Upper lobe of left lung (tissue), 6 donors: Measurements from ENCODE around the gene BICRAL. TPM values are rescaled to one million over a fixed set of nuclear protein-coding genes. Genes with fewer than 3 reads are reported as not detected.
A peak's percentile ranks its signal among the peaks of the same experiment; 100 is the strongest.

Experiments used
- ATAC-seq, 2 donors: fragments of 200-7000 bp; cut with Tn5 transposase; one replicate each; pipeline ENCODE4 v1.9.1; 2022; ENCODE audit warnings: mild to moderate bottlenecking in 2 of 2, moderate library complexity in 2 of 2; ENCODE audit not compliant: low FRiP score in 2 of 2
- DNase-seq, 2 donors: peaks; one replicate each; pipeline ENCODE4 v3.0.0-alpha.2; 2019 to 2020
- H3K27ac ChIP-seq, 4 donors: fragments of 200-600 bp; sonication (generic); one replicate each; pipeline ENCODE4 v1.5.1; 2016 to 2019
- H3K27me3 ChIP-seq, 4 donors: fragments of 200-600 bp; sonication (generic); one replicate each; pipeline ENCODE4 v1.5.1; 2017 to 2019
- H3K36me3 ChIP-seq, 4 donors: fragments of 200-600 bp; sonication (generic); one replicate each; pipeline ENCODE4 v1.5.1; 2016 to 2019
- H3K4me1 ChIP-seq, 4 donors: fragments of 200-600 bp; sonication (generic); one replicate each; pipeline ENCODE4 v1.5.1; 2018 to 2019
- H3K4me3 ChIP-seq, 4 donors: fragments of 200-600 bp; sonication (generic); one replicate each; pipeline ENCODE4 v1.5.1; 2017 to 2019; ENCODE audit warnings: mild to moderate bottlenecking in 2 of 4, moderate library complexity in 1 of 4
- H3K9me3 ChIP-seq, 4 donors: fragments of 200-600 bp; sonication (generic); one replicate each; pipeline ENCODE4 v1.5.1; 2018 to 2019
- CTCF ChIP-seq, 6 experiments: fragments of 450-650 bp in 4 of 6; fragments of 200-600 bp in 2 of 6; sonication (generic) in 2 of 6; IDR thresholded peaks; one replicate each; pipeline ENCODE4 v1.5.1; 2016 to 2019; ENCODE audit warnings: antibody characterized with exemption in 6 of 6
- EP300 ChIP-seq, 4 donors: sonication (generic); formaldehyde crosslinking; IDR thresholded peaks; one replicate each; pipeline ENCODE4 v1.5.1; 2017; ENCODE audit warnings: antibody characterized with exemption in 4 of 4, control low read depth in 2 of 4
- POLR2A ChIP-seq, 4 donors: fragments of 450-650 bp; IDR thresholded peaks; one replicate each; pipeline ENCODE4 v1.5.1; 2016 to 2017; ENCODE audit warnings: antibody characterized with exemption in 4 of 4, mild to moderate bottlenecking in 2 of 4
- POLR2AphosphoS5 ChIP-seq, 2 donors: sonication (generic); formaldehyde crosslinking; IDR thresholded peaks; one replicate each; pipeline ENCODE4 v1.5.1; 2017; ENCODE audit warnings: antibody characterized with exemption in 2 of 2
- WGBS, 2 donors: methylation state at CpG; one replicate each; pipeline ENCODE4 v1.1.5; 2017 to 2018; 5-methylcytosine and 5-hydroxymethylcytosine counted together
- total RNA-seq, 6 donors: library from RNA; depleted of rRNA in 4 of 6; stranded (reverse); fragments of >200 nt in 4 of 6; gene quantifications; one replicate each; pipeline versions ENCODE4 v1.1.0 to v1.2.1, GENCODE V29; 2016 to 2021
- donor health status: DM: no; HTN: no; CAD: no; lungs with moderate emphysema.
- donor health status: DM: no; HTN: yes; CAD: no; lungs with severe emphysema.

Gene BICRAL
- total RNA-seq, 6 donors from 2014 or later, result 11.1 to 23.8 (median 14.9) TPM

GRCh38 chr6:42818416-42818815 lies 36.6 kb downstream of the BICRAL start:
- H3K4me3 ChIP-seq, result no peak overlapping the region
- no peaks in the 10 kb centered on the region for H3K27me3 ChIP-seq
- no peak for TF ChIP-seq POLR2AphosphoS5 (IDR thresholded peaks at IDR 0.05)
- TF ChIP-seq POLR2A (IDR thresholded peaks at IDR 0.05), result no peak
- TF ChIP-seq EP300 (IDR thresholded peaks at IDR 0.05), result no peak
- DNase-seq, result no peak
- H3K9me3 ChIP-seq, result no peaks in the 10 kb centered on the region
- peaks cover 14 to 22% (median 19%) of the 10 kb centered on the region in 4 donors for H3K4me1 ChIP-seq
- peaks cover 7 to 14% (median 11%) of the 10 kb centered on the region in 4 donors for H3K36me3 ChIP-seq
- whole genome bisulfite sequencing, 2 donors, result 89 to 96% methylated on average over 2 of the region's 2 CpGs
- ATAC-seq, result no peak
- H3K27ac ChIP-seq, result no peak overlapping the region

- Histone ChIP-seq H3K27ac (peak overlapping the region in 1 of 4 donors; percentile 42), H3K4me3 (no peak overlapping the region), H3K36me3 (peaks cover 7 to 19% (median 15%) of the 10 kb centered on the region in 4 donors), H3K4me1 (peaks cover 14 to 22% (median 19%) of the 10 kb centered on the region in 4 donors), H3K9me3 (no peaks in the 10 kb centered on the region), H3K27me3 (no peaks in the 10 kb centered on the region)
- 79 to 82% methylated on average over 3 of the region's 3 CpGs for WGBS, 2 donors
- TF ChIP-seq POLR2AphosphoS5 (IDR thresholded peaks at IDR 0.05) (no peak), POLR2A (IDR thresholded peaks at IDR 0.05) (no peak), EP300 (IDR thresholded peaks at IDR 0.05) (no peak), CTCF (IDR thresholded peaks at IDR 0.05) (no peak)
- no peak for ATAC-seq
- DNase-seq, result no peak
These were observed 37.0 kb downstream of the BICRAL start for GRCh38 chr6:42818878-42819277.

DNA sequence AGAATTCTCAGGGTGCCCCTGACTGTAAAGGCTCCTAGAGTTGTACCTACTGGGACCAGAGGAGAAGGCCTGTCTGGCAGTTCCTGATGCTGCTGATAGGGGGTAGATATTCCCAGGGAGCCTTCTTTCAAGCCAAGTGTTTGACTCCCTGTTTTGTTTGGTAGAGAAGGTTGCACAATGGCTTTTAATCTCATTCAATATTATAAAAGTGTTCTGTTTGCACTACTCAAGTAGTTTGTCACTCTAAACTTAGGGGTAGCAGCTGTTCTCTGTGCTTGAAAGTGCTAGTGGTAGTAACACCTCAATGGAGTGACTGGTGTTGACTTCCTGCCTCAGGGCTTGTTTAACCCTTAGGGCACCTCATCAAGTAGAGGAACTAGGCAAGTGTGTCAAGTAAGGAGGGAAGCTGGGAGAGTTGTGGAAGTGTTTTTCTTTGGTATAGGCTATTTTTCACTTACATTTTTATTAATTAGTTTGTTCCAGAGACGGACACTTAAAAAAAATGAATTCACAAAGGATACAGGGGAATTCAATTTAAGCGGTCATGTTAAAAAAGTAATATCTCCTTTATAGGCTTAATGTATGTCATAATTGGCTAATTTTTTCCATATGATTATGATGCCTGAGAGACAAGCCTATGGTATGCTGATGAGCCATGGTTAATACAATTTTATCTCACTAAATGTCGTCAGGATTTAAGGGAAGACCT lies 38.1 kb downstream of the BICRAL start:
- peak in 1 of 2 donors; percentile 41 for DNase-seq
- TF ChIP-seq CTCF (IDR thresholded peaks at IDR 0.05) (peak in 4 of 6 experiments; percentile 22 to 53 (median 34)), POLR2AphosphoS5 (IDR thresholded peaks at IDR 0.05) (no peak)
- no peaks in the 10 kb centered on the region for H3K9me3 ChIP-seq
- H3K27me3 ChIP-seq, result no peaks in the 10 kb centered on the region
- H3K4me1 ChIP-seq, result peaks cover 14 to 22% (median 19%) of the 10 kb centered on the region in 4 donors
- peak; percentile 80 to 92 for ATAC-seq
- no peak overlapping the region for H3K4me3 ChIP-seq
- H3K36me3 ChIP-seq, result peaks cover 7 to 30% (median 20%) of the 10 kb centered on the region in 4 donors
- peak overlapping the region; percentile 9 to 69 (median 48) for H3K27ac ChIP-seq
- 82 to 93% methylated on average over 3 of the region's 3 CpGs for WGBS, 2 donors

DNA sequence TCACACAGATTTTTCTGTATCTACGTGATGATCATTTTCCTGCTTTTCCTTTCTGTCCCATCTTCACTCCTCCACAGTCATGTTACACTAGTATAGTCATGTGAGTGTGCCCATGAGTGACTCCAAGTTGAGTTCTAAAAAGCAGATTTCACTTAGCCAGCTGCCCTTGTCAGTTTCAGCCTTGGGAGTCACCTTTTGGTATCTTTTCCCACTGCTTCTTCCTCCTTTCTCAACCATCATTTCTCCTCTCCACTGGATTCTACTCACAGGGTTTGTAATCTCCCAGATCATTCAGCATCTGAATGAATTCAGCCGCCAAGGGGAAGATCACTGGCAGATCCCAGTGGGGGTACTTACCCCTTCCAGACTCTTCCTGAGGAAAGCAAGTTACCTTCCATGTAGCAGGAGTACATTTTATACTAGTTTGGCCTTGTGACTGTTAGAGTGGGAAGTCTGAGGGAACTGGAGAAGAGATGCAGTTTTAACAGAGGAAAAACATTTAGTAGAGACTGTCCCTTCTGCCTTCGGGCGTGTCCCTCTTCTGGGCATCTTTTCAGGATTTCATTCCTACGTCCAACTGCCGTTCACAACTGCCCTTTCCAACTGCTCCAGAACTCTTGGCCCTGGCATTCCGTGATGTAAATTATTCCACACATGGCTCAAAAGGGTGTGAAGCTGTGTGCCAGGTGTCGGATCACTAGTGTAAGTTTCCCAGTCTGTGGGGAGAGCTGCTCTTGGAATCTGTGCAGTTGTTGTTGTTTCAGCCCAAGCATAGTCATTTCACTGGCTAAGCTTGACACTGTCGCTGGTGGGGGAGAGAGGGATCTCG lies 38.9 kb downstream of the BICRAL start:
- WGBS, 2 donors, result 64 to 70% methylated on average over 10 of the region's 10 CpGs
- Histone ChIP-seq H3K36me3 (peaks cover 7 to 35% (median 23%) of the 10 kb centered on the region in 4 donors), H3K9me3 (no peaks in the 10 kb centered on the region), H3K4me1 (peaks cover 14 to 22% (median 19%) of the 10 kb centered on the region in 4 donors), H3K27ac (peak overlapping the region; percentile 9 to 69 (median 48)), H3K4me3 (no peak overlapping the region), H3K27me3 (no peaks in the 10 kb centered on the region)
- TF ChIP-seq EP300 (IDR thresholded peaks at IDR 0.05), result no peak
- no peak for TF ChIP-seq POLR2AphosphoS5 (IDR thresholded peaks at IDR 0.05)
- TF ChIP-seq CTCF (IDR thresholded peaks at IDR 0.05), result no peak
- no peak for TF ChIP-seq POLR2A (IDR thresholded peaks at IDR 0.05)
- ATAC-seq, result peak in 1 of 2 donors; percentile 74
- no peak for DNase-seq

DNA sequence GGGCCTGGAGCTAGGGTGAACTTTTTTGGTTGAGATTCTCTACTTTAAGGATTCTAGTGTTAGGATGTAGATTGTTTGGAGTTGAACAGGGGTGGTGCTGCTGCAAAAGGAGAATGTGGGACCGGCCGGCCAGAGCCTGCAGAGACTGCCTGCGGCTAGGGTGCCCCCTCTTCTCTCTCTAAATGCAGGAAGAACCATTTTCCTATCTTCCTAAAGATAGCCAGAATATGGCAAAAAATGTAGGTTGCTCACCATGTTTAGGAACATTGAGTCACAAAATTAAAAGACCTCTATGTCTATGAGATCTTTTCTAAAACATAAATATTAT lies 39.5 kb downstream of the BICRAL start:
- peaks cover 14 to 22% (median 19%) of the 10 kb centered on the region in 4 donors for H3K4me1 ChIP-seq
- TF ChIP-seq CTCF (IDR thresholded peaks at IDR 0.05), result no peak
- TF ChIP-seq POLR2AphosphoS5 (IDR thresholded peaks at IDR 0.05), result no peak
- no peak for TF ChIP-seq POLR2A (IDR thresholded peaks at IDR 0.05)
- TF ChIP-seq EP300 (IDR thresholded peaks at IDR 0.05), result no peak
- 82 to 92% methylated on average over 3 of the region's 3 CpGs for WGBS, 2 donors
- peak overlapping the region in 2 of 4 donors; percentile 52 to 69 for H3K27ac ChIP-seq
- no peaks in the 10 kb centered on the region for H3K9me3 ChIP-seq
- H3K36me3 ChIP-seq, result peaks cover 7 to 41% (median 23%) of the 10 kb centered on the region in 4 donors
- no peaks in the 10 kb centered on the region for H3K27me3 ChIP-seq
- no peak for ATAC-seq
- no peak overlapping the region for H3K4me3 ChIP-seq
- DNase-seq, result no peak
